ENCODE results near the gene ICA1.

DNA sequence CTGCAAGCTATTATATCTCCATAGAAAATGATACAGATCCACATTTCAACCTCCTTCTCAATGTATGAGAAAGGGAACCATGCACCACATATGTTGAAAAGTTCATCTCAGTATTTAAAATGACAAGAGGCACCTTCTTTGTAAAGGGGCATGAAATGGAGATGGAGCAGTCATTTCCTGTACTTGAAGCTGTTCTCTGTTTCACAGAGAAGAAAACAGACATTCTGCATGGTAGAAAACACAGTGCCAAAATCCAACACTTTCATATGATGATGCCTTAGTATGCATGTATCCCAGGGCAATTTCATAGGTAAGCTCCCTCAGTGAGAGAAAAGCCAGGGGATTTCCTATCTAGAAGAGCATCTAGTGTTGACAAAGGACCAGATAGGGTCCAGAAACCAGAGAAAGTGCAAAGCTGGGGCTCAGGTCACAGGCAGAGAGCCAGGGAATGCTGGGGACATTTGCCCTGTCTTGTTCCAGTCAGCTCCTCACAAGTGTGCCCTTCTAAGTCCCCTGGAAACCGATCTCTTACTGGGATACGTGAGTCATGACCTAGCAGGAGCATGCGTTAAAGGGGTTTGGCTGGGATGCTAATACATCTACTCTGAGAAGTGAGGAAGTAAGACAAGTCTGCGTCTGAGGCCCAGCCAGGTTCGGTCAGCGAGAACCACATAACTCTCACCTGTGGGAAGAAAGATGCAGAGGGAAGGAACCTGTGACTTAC lies 118.7 kb downstream of the ICA1 start:
- TF ChIP-seq, protein P1, sequence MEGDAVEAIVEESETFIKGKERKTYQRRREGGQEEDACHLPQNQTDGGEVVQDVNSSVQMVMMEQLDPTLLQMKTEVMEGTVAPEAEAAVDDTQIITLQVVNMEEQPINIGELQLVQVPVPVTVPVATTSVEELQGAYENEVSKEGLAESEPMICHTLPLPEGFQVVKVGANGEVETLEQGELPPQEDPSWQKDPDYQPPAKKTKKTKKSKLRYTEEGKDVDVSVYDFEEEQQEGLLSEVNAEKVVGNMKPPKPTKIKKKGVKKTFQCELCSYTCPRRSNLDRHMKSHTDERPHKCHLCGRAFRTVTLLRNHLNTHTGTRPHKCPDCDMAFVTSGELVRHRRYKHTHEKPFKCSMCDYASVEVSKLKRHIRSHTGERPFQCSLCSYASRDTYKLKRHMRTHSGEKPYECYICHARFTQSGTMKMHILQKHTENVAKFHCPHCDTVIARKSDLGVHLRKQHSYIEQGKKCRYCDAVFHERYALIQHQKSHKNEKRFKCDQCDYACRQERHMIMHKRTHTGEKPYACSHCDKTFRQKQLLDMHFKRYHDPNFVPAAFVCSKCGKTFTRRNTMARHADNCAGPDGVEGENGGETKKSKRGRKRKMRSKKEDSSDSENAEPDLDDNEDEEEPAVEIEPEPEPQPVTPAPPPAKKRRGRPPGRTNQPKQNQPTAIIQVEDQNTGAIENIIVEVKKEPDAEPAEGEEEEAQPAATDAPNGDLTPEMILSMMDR (IDR thresholded peaks at IDR 0.05 in 8 of 11, conservative IDR thresholded peaks at IDR 0.05 in 3 of 11), result no peak
- no peak for TF ChIP-seq POLR2A (IDR thresholded peaks at IDR 0.05)

All from spleen (tissue), 7 donors.